NB4 (cell line): Measurements from ENCODE around the gene HNRNPUL1.

Experiments used
- DNase-seq: peaks from one replicate; pipeline ENCODE4 v3.0.0; 2010; ENCODE audit warnings: low read depth
- H3K4me3 ChIP-seq: one replicate; pipeline ENCODE4 v1.5.1; 2011; ENCODE audit warnings: mild to moderate bottlenecking, low read depth, low read length, moderate library complexity
- MYC ChIP-seq: IDR thresholded peaks from 2 replicates; pipeline ENCODE4 v1.6.1; 2011; ENCODE audit warnings: low read depth, low read length
- POLR2A ChIP-seq: IDR thresholded peaks from 2 replicates; pipeline ENCODE4 v1.6.1; 2011; ENCODE audit warnings: mild to moderate bottlenecking; ENCODE audit not compliant: insufficient read length; ENCODE audit errors: extremely low read depth
- TF ChIP-seq, protein P1 (sequence below): IDR thresholded peaks from 2 replicates; pipeline ENCODE4 v1.6.1; 2011; ENCODE audit warnings: low read depth, low read length
- TF ChIP-seq, protein P2 (sequence below): IDR thresholded peaks from one replicate; pipeline ENCODE4 v1.5.1; 2012; ENCODE audit warnings: low read depth, low read length

The HNRNPUL1 gene

DNA sequence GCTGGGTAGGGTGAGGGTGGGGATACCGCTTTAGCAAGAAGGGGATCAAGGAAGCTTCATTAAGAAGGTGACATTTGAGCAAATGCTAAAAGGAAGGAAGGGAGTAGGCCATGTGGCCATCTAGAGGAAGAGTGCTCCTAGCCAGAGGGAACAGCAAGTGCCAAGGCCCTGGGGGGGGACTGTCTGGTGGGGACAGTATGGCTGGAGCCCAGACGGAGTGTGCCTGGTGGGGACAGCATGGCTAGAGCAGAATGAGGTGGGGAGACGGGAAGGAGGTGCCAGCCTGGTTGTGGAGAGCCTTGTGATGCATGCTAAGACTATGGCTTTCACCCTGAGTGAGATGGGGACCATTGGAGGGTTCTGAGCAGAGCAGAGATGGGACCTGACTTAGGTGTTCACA, 91.6 kb downstream of the HNRNPUL1 start:
- TF ChIP-seq POLR2A = no peak
- TF ChIP-seq, protein P1, sequence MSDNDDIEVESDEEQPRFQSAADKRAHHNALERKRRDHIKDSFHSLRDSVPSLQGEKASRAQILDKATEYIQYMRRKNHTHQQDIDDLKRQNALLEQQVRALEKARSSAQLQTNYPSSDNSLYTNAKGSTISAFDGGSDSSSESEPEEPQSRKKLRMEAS = no peak
- TF ChIP-seq, protein P2, sequence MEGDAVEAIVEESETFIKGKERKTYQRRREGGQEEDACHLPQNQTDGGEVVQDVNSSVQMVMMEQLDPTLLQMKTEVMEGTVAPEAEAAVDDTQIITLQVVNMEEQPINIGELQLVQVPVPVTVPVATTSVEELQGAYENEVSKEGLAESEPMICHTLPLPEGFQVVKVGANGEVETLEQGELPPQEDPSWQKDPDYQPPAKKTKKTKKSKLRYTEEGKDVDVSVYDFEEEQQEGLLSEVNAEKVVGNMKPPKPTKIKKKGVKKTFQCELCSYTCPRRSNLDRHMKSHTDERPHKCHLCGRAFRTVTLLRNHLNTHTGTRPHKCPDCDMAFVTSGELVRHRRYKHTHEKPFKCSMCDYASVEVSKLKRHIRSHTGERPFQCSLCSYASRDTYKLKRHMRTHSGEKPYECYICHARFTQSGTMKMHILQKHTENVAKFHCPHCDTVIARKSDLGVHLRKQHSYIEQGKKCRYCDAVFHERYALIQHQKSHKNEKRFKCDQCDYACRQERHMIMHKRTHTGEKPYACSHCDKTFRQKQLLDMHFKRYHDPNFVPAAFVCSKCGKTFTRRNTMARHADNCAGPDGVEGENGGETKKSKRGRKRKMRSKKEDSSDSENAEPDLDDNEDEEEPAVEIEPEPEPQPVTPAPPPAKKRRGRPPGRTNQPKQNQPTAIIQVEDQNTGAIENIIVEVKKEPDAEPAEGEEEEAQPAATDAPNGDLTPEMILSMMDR = no peak
- no peak for TF ChIP-seq MYC
- no peak overlapping the region for H3K4me3 ChIP-seq
- DNase-seq = no peak

DNA sequence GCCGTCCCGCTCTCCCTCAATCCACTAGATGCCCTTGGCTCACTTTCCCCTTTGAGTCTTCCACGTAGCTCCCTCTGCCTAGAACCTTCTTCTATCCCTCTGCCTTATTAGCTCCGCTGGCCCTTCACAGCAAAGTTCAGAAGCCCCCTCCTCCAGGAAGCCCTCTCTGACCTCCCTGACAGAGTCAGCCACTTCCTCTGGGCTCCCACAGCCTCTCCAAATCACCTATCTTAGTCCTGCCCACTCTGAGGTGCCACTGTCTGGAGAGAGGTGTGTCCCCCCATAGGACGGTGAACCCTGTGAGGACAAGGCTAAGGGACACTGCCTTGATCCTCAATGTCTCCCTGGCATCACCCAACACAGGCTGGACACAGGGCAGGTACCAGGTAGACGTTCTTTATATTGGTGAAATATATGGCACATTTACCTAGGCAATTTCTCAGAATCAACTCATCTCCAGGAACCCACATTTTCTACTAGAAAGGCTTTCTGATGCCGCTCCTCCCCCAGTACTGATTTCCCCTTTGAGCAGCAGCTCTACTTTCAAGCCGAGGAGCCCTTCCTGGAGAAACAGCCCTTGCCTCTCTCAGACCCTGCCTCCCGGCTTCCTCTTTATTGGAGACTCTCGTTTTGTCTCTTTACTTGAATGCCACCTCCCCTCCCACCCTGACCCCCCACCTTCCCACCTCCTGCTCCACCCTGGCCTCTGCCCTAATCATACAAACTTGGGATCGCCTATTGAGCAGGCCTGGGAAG, 93.0 kb downstream of the HNRNPUL1 start:
- no peak for TF ChIP-seq POLR2A
- TF ChIP-seq MYC = no peak
- TF ChIP-seq, protein P1 = no peak
- H3K4me3 ChIP-seq = no peak overlapping the region
- DNase-seq = no peak
